HG03354 (cell line): ENCODE measurements around the gene LAMA2.

ENCODE experiments used
- ATAC-seq: cut with Tn5 transposase; IDR thresholded peaks from one replicate; pipeline ENCODE4 v1.9.1; 2021; ENCODE audit warnings: mild to moderate bottlenecking; ENCODE audit not compliant: unreplicated experiment, poor library complexity, severe bottlenecking

The LAMA2 gene

GRCh38 chr6:129369737-129370136 lies 486.8 kb downstream of the LAMA2 start:
- no peak for ATAC-seq

- peak; percentile 67 for ATAC-seq
Measured at GRCh38 chr6:129370268-129370916, 487.5 kb downstream of the LAMA2 start.

- ATAC-seq, result no peak
Measured at GRCh38 chr6:129381885-129382284, 498.9 kb downstream of the LAMA2 start.

- no peak for ATAC-seq
Measured at GRCh38 chr6:129382916-129383315, 500.0 kb downstream of the LAMA2 start.

- no peak for ATAC-seq
Measured at GRCh38 chr6:129385117-129385516, 502.2 kb downstream of the LAMA2 start.

- no peak for ATAC-seq
Measured at GRCh38 chr6:129390900-129391299, 508.0 kb downstream of the LAMA2 start.

GRCh38 chr6:129393654-129394053 lies 510.7 kb downstream of the LAMA2 start:
- ATAC-seq, result peak; percentile 71

GRCh38 chr6:129398764-129399163 lies 515.8 kb downstream of the LAMA2 start:
- no peak for ATAC-seq

- no peak for ATAC-seq
Measured at GRCh38 chr6:129402244-129402643, 519.3 kb downstream of the LAMA2 start.

GRCh38 chr6:129411092-129411491 lies 528.2 kb downstream of the LAMA2 start:
- no peak for ATAC-seq

GRCh38 chr6:129416337-129416990 lies 533.5 kb downstream of the LAMA2 start:
- ATAC-seq, result no peak

GRCh38 chr6:129417416-129418086 lies 534.6 kb downstream of the LAMA2 start:
- ATAC-seq, result no peak

GRCh38 chr6:129419324-129419723 lies 536.4 kb downstream of the LAMA2 start:
- peak; percentile 68 for ATAC-seq

- ATAC-seq, result no peak
Measured at GRCh38 chr6:129426343-129426742, 543.4 kb downstream of the LAMA2 start.

- no peak for ATAC-seq
Measured at GRCh38 chr6:129429956-129430355, 547.0 kb downstream of the LAMA2 start.

GRCh38 chr6:129432738-129433137 lies 549.8 kb downstream of the LAMA2 start:
- no peak for ATAC-seq

GRCh38 chr6:129434091-129434490 lies 551.2 kb downstream of the LAMA2 start:
- ATAC-seq, result no peak

- ATAC-seq, result no peak
Measured at GRCh38 chr6:129440691-129441090, 557.8 kb downstream of the LAMA2 start.

- no peak for ATAC-seq
Measured at GRCh38 chr6:129444683-129445082, 561.7 kb downstream of the LAMA2 start.

- no peak for ATAC-seq
Measured at GRCh38 chr6:129446272-129447197, 563.6 kb downstream of the LAMA2 start.
